ENCODE measurements around the gene SMG1.

DNA sequence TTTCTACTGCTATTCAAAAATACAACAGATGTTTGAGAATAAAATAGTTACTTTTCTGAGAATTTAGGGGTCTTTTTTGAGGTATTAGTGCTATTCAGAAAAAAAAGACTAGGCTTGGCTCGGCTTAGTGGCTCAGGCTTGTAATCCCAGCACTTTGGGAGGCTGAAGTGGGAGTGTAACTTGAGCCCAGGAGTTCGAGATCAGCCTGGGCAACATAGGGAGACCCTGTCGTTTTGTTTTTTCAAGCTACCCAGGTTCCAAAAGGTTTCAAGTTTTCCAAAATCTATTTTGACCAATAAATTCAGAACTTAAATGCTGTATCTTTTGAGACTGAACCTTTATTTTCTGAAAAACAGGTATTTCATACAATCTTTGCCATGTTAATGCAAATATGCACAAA is 121.7 kb downstream of the SMG1 start:
- TF ChIP-seq POLR2AphosphoS5 (IDR thresholded peaks at IDR 0.05), result no peak
- TF ChIP-seq, protein P1, sequence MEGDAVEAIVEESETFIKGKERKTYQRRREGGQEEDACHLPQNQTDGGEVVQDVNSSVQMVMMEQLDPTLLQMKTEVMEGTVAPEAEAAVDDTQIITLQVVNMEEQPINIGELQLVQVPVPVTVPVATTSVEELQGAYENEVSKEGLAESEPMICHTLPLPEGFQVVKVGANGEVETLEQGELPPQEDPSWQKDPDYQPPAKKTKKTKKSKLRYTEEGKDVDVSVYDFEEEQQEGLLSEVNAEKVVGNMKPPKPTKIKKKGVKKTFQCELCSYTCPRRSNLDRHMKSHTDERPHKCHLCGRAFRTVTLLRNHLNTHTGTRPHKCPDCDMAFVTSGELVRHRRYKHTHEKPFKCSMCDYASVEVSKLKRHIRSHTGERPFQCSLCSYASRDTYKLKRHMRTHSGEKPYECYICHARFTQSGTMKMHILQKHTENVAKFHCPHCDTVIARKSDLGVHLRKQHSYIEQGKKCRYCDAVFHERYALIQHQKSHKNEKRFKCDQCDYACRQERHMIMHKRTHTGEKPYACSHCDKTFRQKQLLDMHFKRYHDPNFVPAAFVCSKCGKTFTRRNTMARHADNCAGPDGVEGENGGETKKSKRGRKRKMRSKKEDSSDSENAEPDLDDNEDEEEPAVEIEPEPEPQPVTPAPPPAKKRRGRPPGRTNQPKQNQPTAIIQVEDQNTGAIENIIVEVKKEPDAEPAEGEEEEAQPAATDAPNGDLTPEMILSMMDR (IDR thresholded peaks at IDR 0.05), result no peak
- no peak for TF ChIP-seq POLR2A (IDR thresholded peaks at IDR 0.05; ENCODE audit: low read depth)
- TF ChIP-seq EP300 (IDR thresholded peaks at IDR 0.05), result no peak
